SK-N-SH (cell line): ENCODE measurements around the gene SPAG8. TPM values are rescaled to one million over a fixed set of nuclear protein-coding genes. Genes with fewer than 3 reads are reported as not detected.

ENCODE experiments used
- CTCF ChIA-PET: fragments of 300-600, 350-600 bp; formaldehyde crosslinking; extraction: SDS; loops from one replicate; lab custom pipeline; 2021; lab: Yijun Ruan, JAX
- POLR2A ChIA-PET: fragments of 350-600 bp; sonication (Branson Sonifier 250); formaldehyde crosslinking; extraction: SDS; loops from one replicate; lab custom pipeline; 2020; ENCODE audit warnings: antibody characterized with exemption, inconsistent platforms; lab: Yijun Ruan, JAX
- DNase-seq: peaks from one replicate; pipeline ENCODE4 v3.0.0; 2012
- H2AFZ ChIP-seq: fragments of 200-600 bp; sonication (generic); 2 replicates; pipeline ENCODE4 v1.8.1; 2016; ENCODE audit warnings: antibody characterized with exemption, mild to moderate bottlenecking, low read depth
- H3F3A ChIP-seq: fragments of 200-600 bp; sonication (generic); replicated peaks from 2 replicates; pipeline ENCODE3; 2016; ENCODE audit warnings: antibody characterized with exemption, mild to moderate bottlenecking; ENCODE audit not compliant: insufficient read depth
- H3K27ac ChIP-seq, 2 experiments: fragments of 200-500 bp in 1 of 2; fragments of 200-600 bp in 1 of 2; sonication (Bioruptor generic) in 1 of 2; sonication (generic), shearing (Covaris generic) in 1 of 2; 2 replicates each; pipeline versions ENCODE4 v1.5.1 to v1.6.1; 2014 to 2016; ENCODE audit warnings: low read depth in 2 of 2, inconsistent platforms in 1 of 2, low read length in 1 of 2, mild to moderate bottlenecking in 1 of 2, mixed read lengths in 1 of 2
- H3K27me3 ChIP-seq: fragments of 200-600 bp; sonication (generic), shearing (Covaris generic); 2 replicates; pipeline ENCODE4 v1.6.1; 2016; ENCODE audit warnings: mixed run types; ENCODE audit not compliant: insufficient read depth
- H3K36me3 ChIP-seq, 2 experiments: fragments of 200-500 bp in 1 of 2; fragments of 200-600 bp in 1 of 2; sonication (Bioruptor generic) in 1 of 2; sonication (generic) in 1 of 2; replicated peaks in 1 of 2; 2 replicates each; pipeline versions ENCODE3 to v1.5.1; 2014 to 2016; ENCODE audit warnings: low read length in 1 of 2, mild to moderate bottlenecking in 1 of 2; ENCODE audit not compliant: insufficient read depth in 2 of 2, control insufficient read depth in 1 of 2
- H3K4me1 ChIP-seq, 2 experiments: fragments of 200-500 bp in 1 of 2; fragments of 200-600 bp in 1 of 2; sonication (Bioruptor generic) in 1 of 2; sonication (generic), shearing (Covaris generic) in 1 of 2; 2 replicates each; pipeline versions ENCODE4 v1.5.1 to v1.6.1; 2014 to 2016; ENCODE audit warnings: low read depth in 1 of 2, low read length in 1 of 2, mixed run types in 1 of 2; ENCODE audit not compliant: insufficient read depth in 2 of 2, control insufficient read depth in 1 of 2
- H3K4me2 ChIP-seq: fragments of 200-600 bp; sonication (generic), shearing (Covaris generic); 2 replicates; pipeline ENCODE4 v1.6.1; 2017; ENCODE audit warnings: mixed run types
- H3K4me3 ChIP-seq, 2 experiments: fragments of 200-500 bp in 1 of 2; fragments of 200-600 bp in 1 of 2; sonication (Bioruptor generic) in 1 of 2; sonication (generic), shearing (Covaris generic) in 1 of 2; 2 replicates each; pipeline versions ENCODE4 v1.5.1 to v1.8.1; 2014 to 2016; ENCODE audit warnings: low read depth in 2 of 2, inconsistent platforms in 1 of 2, low read length in 1 of 2, mild to moderate bottlenecking in 1 of 2, mixed read lengths in 1 of 2, moderate library complexity in 1 of 2
- H3K79me2 ChIP-seq: fragments of 200-600 bp; sonication (generic); 2 replicates; pipeline ENCODE4 v1.8.1; 2017; ENCODE audit warnings: mild to moderate bottlenecking; ENCODE audit not compliant: insufficient read depth
- H3K9ac ChIP-seq: fragments of 200-600 bp; sonication (generic); 2 replicates; pipeline ENCODE4 v1.6.1; 2017; ENCODE audit warnings: mixed run types
- H3K9me2 ChIP-seq: fragments of 200-600 bp; sonication (generic); 2 replicates; pipeline ENCODE4 v1.6.1; 2017; ENCODE audit warnings: mixed run types
- H3K9me3 ChIP-seq: fragments of 200-600 bp; sonication (generic); 2 replicates; pipeline ENCODE4 v1.6.1; 2017; ENCODE audit warnings: mixed run types, mild to moderate bottlenecking, moderate library complexity
- H4K20me1 ChIP-seq: fragments of 200-600 bp; sonication (generic); 2 replicates; pipeline ENCODE4 v1.6.1; 2017; ENCODE audit warnings: mild to moderate bottlenecking, mixed run types; ENCODE audit not compliant: insufficient read depth
- CTCF ChIP-seq: fragments of 200-600 bp; sonication (generic); IDR thresholded peaks from 2 replicates; pipeline ENCODE4 v1.6.1; 2017; ENCODE audit warnings: antibody characterized with exemption, mild to moderate bottlenecking, moderate library complexity
- FOXM1 ChIP-seq: IDR thresholded peaks from 2 replicates; pipeline ENCODE4 v1.4.0; 2012; ENCODE audit warnings: low read depth, mild to moderate bottlenecking
- GATA2 ChIP-seq: sonication (generic); formaldehyde crosslinking; IDR thresholded peaks from 2 replicates; pipeline ENCODE4 v1.5.0; 2020; ENCODE audit warnings: mild to moderate bottlenecking, missing genetic modification reagents
- JUND ChIP-seq: IDR thresholded peaks from 2 replicates; pipeline ENCODE4 v1.4.0; 2012
- NFIC ChIP-seq: IDR thresholded peaks from 2 replicates; pipeline ENCODE4 v1.4.0; 2012; ENCODE audit warnings: borderline replicate concordance
- PBX3 ChIP-seq: IDR thresholded peaks from 2 replicates; pipeline ENCODE4; 2012
- POLR2AphosphoS5 ChIP-seq: IDR thresholded peaks from 2 replicates; pipeline ENCODE4 v1.6.1; 2012; ENCODE audit warnings: low read depth, low read length
- RAD21 ChIP-seq: IDR thresholded peaks from 2 replicates; pipeline ENCODE4 v1.6.1; 2012; ENCODE audit warnings: mild to moderate bottlenecking, low read length
- RCOR1 ChIP-seq: fragments of 150-350 bp; IDR thresholded peaks from 2 replicates; pipeline ENCODE4 v1.6.1; 2017; ENCODE audit warnings: antibody characterized with exemption, low read length
- RFX5 ChIP-seq: IDR thresholded peaks from 2 replicates; pipeline ENCODE4 v1.6.1; 2012; ENCODE audit warnings: mild to moderate bottlenecking, improper control_type of control experiment, low read length
- RXRA ChIP-seq: IDR thresholded peaks from 2 replicates; pipeline ENCODE4 v1.4.0; 2012; ENCODE audit warnings: low read depth, mild to moderate bottlenecking, borderline replicate concordance
- SMC3 ChIP-seq: IDR thresholded peaks from 2 replicates; pipeline ENCODE4 v1.6.1; 2012; ENCODE audit warnings: low read depth, low read length, improper control_type of control experiment
- TCF12 ChIP-seq: IDR thresholded peaks from 2 replicates; pipeline ENCODE4 v1.4.0; 2012
- USF2 ChIP-seq: fragments of 150-350 bp; IDR thresholded peaks from 2 replicates; pipeline ENCODE4 v1.6.1; 2017; ENCODE audit warnings: antibody characterized with exemption, low read length, low read depth, borderline replicate concordance
- WGBS: methylation state at CpG from one replicate; pipeline ENCODE4 v1.1.6; 2017; ENCODE audit warnings: low lambda C conversion rate; 5-methylcytosine and 5-hydroxymethylcytosine counted together
- polyA plus RNA-seq, 3 experiments: library from polyadenylated mRNA; depleted of rRNA; stranded (reverse); fragments of >200 nt; gene quantifications; 2 replicates each; pipeline ENCODE4 v1.2.3, GENCODE V29; 2012

Gene SPAG8
- polyA plus RNA-seq, 1 of the 3 experiments (the other 2 are of a cell fraction), result 1.5 TPM

GRCh38 chr9:35840881-35841644, 29.0 kb upstream of the SPAG8 start:
- Histone ChIP-seq H3K4me1 (peaks cover 0 to 10% of the 10 kb centered on the region in 2 experiments; a peak in 3 of 4 replicates), H3K79me2 (no peaks in the 10 kb centered on the region), H3K36me3 (no peaks in the 10 kb centered on the region), H3K27ac (no peak overlapping the region), H2AFZ (no peak overlapping the region), H3K9me2 (no peaks in the 10 kb centered on the region), H3K9me3 (no peaks in the 10 kb centered on the region), H3K4me3 (no peak overlapping the region), H3K4me2 (no peak overlapping the region), H3K27me3 (no peaks in the 10 kb centered on the region), H3F3A (no peaks in the 10 kb centered on the region), H3K9ac (no peak overlapping the region), H4K20me1 (no peaks in the 10 kb centered on the region)
- CTCF ChIA-PET, result interaction anchor here (0.9 to 2.8 kb wide), 4 partner anchors 9 to 51 kb away, joined by 3 to 12 read pairs (median 6); no protein-coding TSS in a partner anchor
- POLR2A ChIA-PET, result no interaction called here
- TF ChIP-seq GATA2, result no peak
- no peak for TF ChIP-seq RFX5
- DNase-seq, result no peak
- 90% methylated on average over 12 of the region's 15 CpGs for WGBS

GRCh38 chr9:35839926-35840325, 27.9 kb upstream of the SPAG8 start:
- no peaks in the 10 kb centered on the region for H3K79me2 ChIP-seq
- no peaks in the 10 kb centered on the region for H3F3A ChIP-seq
- H4K20me1 ChIP-seq, result no peaks in the 10 kb centered on the region
- no peak for TF ChIP-seq RCOR1
- TF ChIP-seq POLR2AphosphoS5, result no peak
- no peak for TF ChIP-seq RXRA
- TF ChIP-seq USF2, result no peak
- TF ChIP-seq NFIC, result no peak
- no peak for TF ChIP-seq JUND
- no peak for TF ChIP-seq PBX3
- TF ChIP-seq TCF12, result no peak
- no peak for TF ChIP-seq RFX5
- no peak for TF ChIP-seq SMC3
- no peak for TF ChIP-seq GATA2
- no peak for TF ChIP-seq CTCF
- no peak for TF ChIP-seq RAD21
- TF ChIP-seq FOXM1, result no peak
- no peak overlapping the region for H3K4me3 ChIP-seq
- no peak overlapping the region for H3K4me2 ChIP-seq
- no peaks in the 10 kb centered on the region for H3K9me2 ChIP-seq
- no peak overlapping the region for H3K9ac ChIP-seq
- no peak overlapping the region for H3K27ac ChIP-seq
- DNase-seq, result no peak
- H2AFZ ChIP-seq, result no peak overlapping the region
- ChIA-PET POLR2A (no interaction called here), CTCF (interaction anchor here (0.8 to 2.8 kb wide), 2 partner anchors 14 to 42 kb away, joined by 3 to 12 read pairs; no protein-coding TSS in a partner anchor)
- no peaks in the 10 kb centered on the region for H3K27me3 ChIP-seq
- no peaks in the 10 kb centered on the region for H3K36me3 ChIP-seq
- 84% methylated on average over 4 of the region's 5 CpGs for WGBS
- H3K4me1 ChIP-seq, result peaks cover 0 to 5% of the 10 kb centered on the region in 2 experiments; a peak in 3 of 4 replicates
- no peaks in the 10 kb centered on the region for H3K9me3 ChIP-seq
